ENCODE results near the gene CFAP299.
"Not testable (repeated sequence)": the region's sequence is repeated elsewhere in the genome, so short reads cannot be mapped to it uniquely, and the experiment has no call there.

CFAP299 gene

GRCh38 chr4:80646061-80646460 lies 310.5 kb downstream of the CFAP299 start:
- no peak overlapping the region for H3K4me3 Mint-ChIP-seq

GRCh38 chr4:80655662-80656061 lies 320.1 kb downstream of the CFAP299 start:
- H3K4me1 Mint-ChIP-seq (ENCODE audit: low read depth), result peaks cover 3% of the 10 kb centered on the region
- H3K27me3 Mint-ChIP-seq, result peaks cover 7% of the 10 kb centered on the region
- no peak overlapping the region for H3K4me3 Mint-ChIP-seq
- no peaks in the 10 kb centered on the region for H3K36me3 Mint-ChIP-seq (ENCODE audit: low read depth)
- no peak overlapping the region for H3K27ac Mint-ChIP-seq
- no peaks in the 10 kb centered on the region for H3K9me3 Mint-ChIP-seq

More at GRCh38 chr4:80646061-80646460, 310.5 kb downstream of the CFAP299 start:
- Mint-ChIP-seq H3K27me3 (no peaks in the 10 kb centered on the region), H3K9me3 (no peaks in the 10 kb centered on the region), H3K4me1 (ENCODE audit: low read depth) (no peaks in the 10 kb centered on the region), H3K36me3 (ENCODE audit: low read depth) (no peaks in the 10 kb centered on the region), H3K27ac (no peak overlapping the region)

- not testable (repeated sequence) for H3K4me1 Mint-ChIP-seq (ENCODE audit: low read depth); H3K36me3 Mint-ChIP-seq (ENCODE audit: low read depth); H3K27ac Mint-ChIP-seq; H3K27me3 Mint-ChIP-seq; H3K9me3 Mint-ChIP-seq; H3K4me3 Mint-ChIP-seq
Measured at GRCh38 chr4:80670118-80670517, 334.6 kb downstream of the CFAP299 start.

GRCh38 chr4:80678413-80678812 lies 342.9 kb downstream of the CFAP299 start:
- Mint-ChIP-seq H3K27ac (no peak overlapping the region), H3K4me3 (no peak overlapping the region), H3K9me3 (no peaks in the 10 kb centered on the region), H3K27me3 (no peaks in the 10 kb centered on the region), H3K4me1 (ENCODE audit: low read depth) (peaks cover 4% of the 10 kb centered on the region), H3K36me3 (ENCODE audit: low read depth) (no peaks in the 10 kb centered on the region)

- Mint-ChIP-seq H3K27me3 (no peaks in the 10 kb centered on the region), H3K4me3 (no peak overlapping the region), H3K9me3 (no peaks in the 10 kb centered on the region), H3K4me1 (ENCODE audit: low read depth) (peaks cover 4% of the 10 kb centered on the region), H3K36me3 (ENCODE audit: low read depth) (no peaks in the 10 kb centered on the region), H3K27ac (no peak overlapping the region)
Measured at GRCh38 chr4:80680934-80681333, 345.4 kb downstream of the CFAP299 start.

GRCh38 chr4:80685214-80685613 lies 349.7 kb downstream of the CFAP299 start:
- Mint-ChIP-seq H3K36me3 (ENCODE audit: low read depth) (no peaks in the 10 kb centered on the region), H3K27ac (no peak overlapping the region), H3K4me1 (ENCODE audit: low read depth) (no peaks in the 10 kb centered on the region), H3K27me3 (peaks cover 3% of the 10 kb centered on the region), H3K4me3 (no peak overlapping the region), H3K9me3 (no peaks in the 10 kb centered on the region)

- H3K4me1 Mint-ChIP-seq (ENCODE audit: low read depth); H3K9me3 Mint-ChIP-seq; H3K36me3 Mint-ChIP-seq (ENCODE audit: low read depth); H3K4me3 Mint-ChIP-seq; H3K27ac Mint-ChIP-seq; H3K27me3 Mint-ChIP-seq: not testable (repeated sequence)
Measured at GRCh38 chr4:80687736-80688135, 352.2 kb downstream of the CFAP299 start.

GRCh38 chr4:80694171-80694570 lies 358.6 kb downstream of the CFAP299 start:
- H3K27ac Mint-ChIP-seq, result no peak overlapping the region
- H3K36me3 Mint-ChIP-seq (ENCODE audit: low read depth), result no peaks in the 10 kb centered on the region
- H3K27me3 Mint-ChIP-seq, result no peaks in the 10 kb centered on the region
- no peaks in the 10 kb centered on the region for H3K9me3 Mint-ChIP-seq
- H3K4me1 Mint-ChIP-seq (ENCODE audit: low read depth), result no peaks in the 10 kb centered on the region
- H3K4me3 Mint-ChIP-seq, result no peak overlapping the region

- no peaks in the 10 kb centered on the region for H3K36me3 Mint-ChIP-seq (ENCODE audit: low read depth)
- no peaks in the 10 kb centered on the region for H3K9me3 Mint-ChIP-seq
- H3K27me3 Mint-ChIP-seq, result no peaks in the 10 kb centered on the region
- no peak overlapping the region for H3K27ac Mint-ChIP-seq
- H3K4me1 Mint-ChIP-seq (ENCODE audit: low read depth), result peaks cover 13% of the 10 kb centered on the region
- no peak overlapping the region for H3K4me3 Mint-ChIP-seq
Measured at GRCh38 chr4:80705311-80705710, 369.8 kb downstream of the CFAP299 start.

GRCh38 chr4:80709082-80709869 lies 373.7 kb downstream of the CFAP299 start:
- Mint-ChIP-seq H3K27ac (no peak overlapping the region), H3K9me3 (no peaks in the 10 kb centered on the region), H3K4me1 (ENCODE audit: low read depth) (peaks cover 13% of the 10 kb centered on the region), H3K36me3 (ENCODE audit: low read depth) (no peaks in the 10 kb centered on the region), H3K4me3 (no peak overlapping the region), H3K27me3 (no peaks in the 10 kb centered on the region)

- Mint-ChIP-seq H3K27me3 (no peaks in the 10 kb centered on the region), H3K27ac (no peak overlapping the region)
Measured at GRCh38 chr4:80710748-80711451, 375.4 kb downstream of the CFAP299 start.

GRCh38 chr4:80711956-80712355 lies 376.4 kb downstream of the CFAP299 start:
- no peak overlapping the region for H3K27ac Mint-ChIP-seq
- peaks cover 19% of the 10 kb centered on the region for H3K4me1 Mint-ChIP-seq (ENCODE audit: low read depth)
- H3K4me3 Mint-ChIP-seq, result no peak overlapping the region
- no peaks in the 10 kb centered on the region for H3K36me3 Mint-ChIP-seq (ENCODE audit: low read depth)
- no peaks in the 10 kb centered on the region for H3K9me3 Mint-ChIP-seq
- H3K27me3 Mint-ChIP-seq, result no peaks in the 10 kb centered on the region

More at GRCh38 chr4:80710748-80711451, 375.4 kb downstream of the CFAP299 start:
- Mint-ChIP-seq H3K9me3 (no peaks in the 10 kb centered on the region), H3K4me3 (no peak overlapping the region), H3K4me1 (ENCODE audit: low read depth) (peaks cover 19% of the 10 kb centered on the region), H3K36me3 (ENCODE audit: low read depth) (no peaks in the 10 kb centered on the region)

- H3K36me3 Mint-ChIP-seq (ENCODE audit: low read depth), result no peaks in the 10 kb centered on the region
- no peak overlapping the region for H3K4me3 Mint-ChIP-seq
- H3K4me1 Mint-ChIP-seq (ENCODE audit: low read depth), result peaks cover 16% of the 10 kb centered on the region
- no peak overlapping the region for H3K27ac Mint-ChIP-seq
- no peaks in the 10 kb centered on the region for H3K27me3 Mint-ChIP-seq
- peaks cover 6% of the 10 kb centered on the region for H3K9me3 Mint-ChIP-seq
Measured at GRCh38 chr4:80713409-80713808, 377.9 kb downstream of the CFAP299 start.

- no peak overlapping the region for H3K27ac Mint-ChIP-seq
- H3K9me3 Mint-ChIP-seq, result peaks cover 15% of the 10 kb centered on the region
- H3K36me3 Mint-ChIP-seq (ENCODE audit: low read depth), result peaks cover 5% of the 10 kb centered on the region
- no peaks in the 10 kb centered on the region for H3K27me3 Mint-ChIP-seq
- H3K4me1 Mint-ChIP-seq (ENCODE audit: low read depth), result peaks cover 6% of the 10 kb centered on the region
- no peak overlapping the region for H3K4me3 Mint-ChIP-seq
Measured at GRCh38 chr4:80717204-80717603, 381.7 kb downstream of the CFAP299 start.

- H3K4me1 Mint-ChIP-seq (ENCODE audit: low read depth), result no peaks in the 10 kb centered on the region
- no peak overlapping the region for H3K4me3 Mint-ChIP-seq
- peaks cover 4% of the 10 kb centered on the region for H3K9me3 Mint-ChIP-seq
- H3K36me3 Mint-ChIP-seq (ENCODE audit: low read depth), result peaks cover 4% of the 10 kb centered on the region
- H3K27ac Mint-ChIP-seq, result no peak overlapping the region
- H3K27me3 Mint-ChIP-seq, result no peaks in the 10 kb centered on the region
Measured at GRCh38 chr4:80726471-80726870, 390.9 kb downstream of the CFAP299 start.

All from stimulated activated naive CD8-positive, alpha-beta T cell treated with anti-CD3 and anti-CD28 coated beads, Interleukin-15, Interleukin-2, amounts not matched to agents 100 ng/mL and 50 ng/mL, for 24 hours (primary cell).